Esophagus squamous epithelium (tissue), 4 donors: Measurements from ENCODE around the gene IPCEF1.

Experiments used
- CTCF ChIP-seq, 6 experiments: fragments of 450-650 bp in 4 of 6; fragments of 200-600 bp in 2 of 6; sonication (generic) in 2 of 6; IDR thresholded peaks; one replicate each; pipeline ENCODE4 v1.5.1; 2016 to 2019; ENCODE audit warnings: antibody characterized with exemption in 6 of 6, mild to moderate bottlenecking in 4 of 6, moderate library complexity in 4 of 6
- POLR2A ChIP-seq, 4 donors: fragments of 450-650 bp; IDR thresholded peaks; one replicate each; pipeline ENCODE4 v1.6.1; 2017; ENCODE audit warnings: antibody characterized with exemption in 4 of 4, mild to moderate bottlenecking in 4 of 4, moderate library complexity in 3 of 4

GRCh38 chr6:154380741-154381140 lies 24.1 kb upstream of the IPCEF1 start:
- TF ChIP-seq POLR2A (IDR thresholded peaks at IDR 0.05) (no peak), CTCF (IDR thresholded peaks at IDR 0.05) (no peak)
